DND-41 (cell line): ENCODE data around the gene GRB2.

Source experiments
- CTCF ChIP-seq: IDR thresholded peaks from 2 replicates; pipeline ENCODE4 v1.5.1; 2012; ENCODE audit warnings: borderline replicate concordance, low read length, moderate library complexity, mild to moderate bottlenecking; ENCODE audit not compliant: poor library complexity, severe bottlenecking; ENCODE audit errors: extremely low read depth
- EZH2 ChIP-seq: IDR thresholded peaks from 3 replicates; pipeline ENCODE4 v1.6.1; 2012; ENCODE audit warnings: borderline replicate concordance, low read depth, mild to moderate bottlenecking, moderate library complexity, low read length, inconsistent platforms; ENCODE audit not compliant: severe bottlenecking

GRCh38 chr17:75394332-75394918 is 11.1 kb downstream of the GRB2 start:
- TF ChIP-seq CTCF (no peak), EZH2 (no peak)
